OCI-LY7 (cell line): ENCODE measurements around the gene IKZF1. TPM values are rescaled to one million over a fixed set of nuclear protein-coding genes. Genes with fewer than 3 reads are reported as not detected.

ENCODE experiments used
- BruUV-seq: library from RNA; stranded (reverse); fragments of 400-500 nt; replicated peaks from 2 replicates; lab custom pipeline; 2021; lab: Mats Ljungman, UMichigan
- CTCF ChIA-PET: fragments of 300-600 bp; sonication (Branson Sonifier 250); formaldehyde crosslinking; loops from one replicate; lab custom pipeline; 2022; ENCODE audit warnings: antibody characterized with exemption; ENCODE audit not compliant: unreplicated experiment; lab: Charles Lee
- POLR2A ChIA-PET: fragments of 300-600 bp; sonication (Branson Sonifier 250); formaldehyde crosslinking; loops from one replicate; lab custom pipeline; 2022; ENCODE audit warnings: antibody characterized with exemption; lab: Charles Lee
- DNase-seq: peaks from one replicate; pipeline ENCODE4 v3.0.0-alpha.2; 2015; ENCODE audit warnings: low spot score
- H2AFZ ChIP-seq: fragments of 200-600 bp; sonication (generic), shearing (Covaris generic); 2 replicates; pipeline ENCODE4 v1.6.1; 2014; ENCODE audit warnings: mild to moderate bottlenecking, antibody characterized with exemption, low read length, moderate library complexity
- H3K27ac ChIP-seq: fragments of 200-600 bp; sonication (generic); 2 replicates; pipeline ENCODE4 v1.5.1; 2014; ENCODE audit warnings: mixed run types, low read depth, mild to moderate bottlenecking, moderate library complexity, low read length, inconsistent platforms; ENCODE audit not compliant: poor library complexity, severe bottlenecking
- H3K36me3 ChIP-seq: fragments of 200-600 bp; sonication (generic); 2 replicates; pipeline ENCODE4 v1.6.1; 2014; ENCODE audit warnings: mild to moderate bottlenecking, antibody characterized with exemption, low read length, moderate library complexity, mixed read lengths; ENCODE audit not compliant: insufficient read depth
- H3K4me1 ChIP-seq: fragments of 200-600 bp; sonication (generic); 2 replicates; pipeline ENCODE4 v1.5.1; 2014; ENCODE audit warnings: mild to moderate bottlenecking, low read length; ENCODE audit not compliant: insufficient read depth, poor library complexity, severe bottlenecking
- H3K4me2 ChIP-seq: fragments of 200-600 bp; sonication (generic); 2 replicates; pipeline ENCODE4 v1.6.1; 2014; ENCODE audit warnings: mild to moderate bottlenecking, low read length
- H3K4me3 ChIP-seq: fragments of 200-600 bp; sonication (generic); 2 replicates; pipeline ENCODE4 v1.5.1; 2014; ENCODE audit warnings: mild to moderate bottlenecking, low read depth, low read length; ENCODE audit not compliant: poor library complexity, severe bottlenecking
- H3K79me2 ChIP-seq: fragments of 200-600 bp; sonication (generic); 2 replicates; pipeline ENCODE4 v1.6.1; 2016; ENCODE audit warnings: low read depth, mild to moderate bottlenecking, low read length, moderate library complexity, mixed read lengths; ENCODE audit not compliant: insufficient read depth
- H3K9me2 ChIP-seq: fragments of 200-600 bp; sonication (generic); 2 replicates; pipeline ENCODE4 v1.6.1; 2016; ENCODE audit warnings: mild to moderate bottlenecking, low read length, mixed read lengths; ENCODE audit not compliant: insufficient read depth
- H3K9me3 ChIP-seq: fragments of 200-600 bp; sonication (generic); 2 replicates; pipeline ENCODE4 v1.6.1; 2014; ENCODE audit warnings: mild to moderate bottlenecking, mixed run types, low read length, mixed read lengths
- H4K20me1 ChIP-seq: fragments of 200-600 bp; sonication (generic); 2 replicates; pipeline ENCODE4 v1.6.1; 2014; ENCODE audit warnings: mild to moderate bottlenecking, antibody characterized with exemption, low read length, moderate library complexity, mixed read lengths; ENCODE audit not compliant: insufficient read depth
- EZH2phosphoT487 ChIP-seq: fragments of 200-600 bp; sonication (generic); IDR thresholded peaks from 2 replicates; pipeline ENCODE4 v1.6.1; 2018; ENCODE audit warnings: low read depth, borderline replicate concordance, mild to moderate bottlenecking, mixed run types, antibody characterized with exemption, low read length, moderate library complexity, mixed read lengths
- intact Hi-C: fragments of 100-400 bp; cut with micrococcal nuclease; formaldehyde crosslinking; loops from one replicate; pipeline ENCODE4 v1.10.0; 2022; ENCODE audit not compliant: unreplicated experiment
- total RNA-seq, 2 experiments: library from RNA; depleted of rRNA in 1 of 2; stranded (reverse); fragments of >200 nt in 1 of 2; shearing (Covaris generic) in 1 of 2; gene quantifications; 2 replicates each; pipeline ENCODE4 v1.2.3, GENCODE V29; 2014 to 2022
- TF ChIP-seq, protein P1 (sequence below): fragments of 200-600 bp; sonication (generic); conservative IDR thresholded peaks from 2 replicates; pipeline ENCODE4 v1.5.1; 2014; ENCODE audit warnings: mild to moderate bottlenecking, antibody characterized with exemption, low read length, moderate library complexity, mixed read lengths

IKZF1 gene
- total RNA-seq, 2 experiments from 2014 or later: 108 to 161 TPM

GRCh38 chr7:50268223-50268622 lies 36.3 kb upstream of the IKZF1 start:
- H3K4me2 ChIP-seq: peak overlapping the region; percentile 64
- peak overlapping the region; percentile 85 for H3K27ac ChIP-seq
- ChIA-PET POLR2A (interaction anchor here (1.0 to 6.8 kb wide), 16 partner anchors 8 to 124 kb away, joined by 3 to 57 read pairs (median 5); partner anchors contain the start of gene IKZF1), CTCF (interaction anchor here (1.1 to 1.6 kb wide), 2 partner anchors 14 to 150 kb away, joined by 3 to 5 read pairs; no protein-coding TSS in a partner anchor)
- no peak for TF ChIP-seq EZH2phosphoT487
- TF ChIP-seq, protein P1, sequence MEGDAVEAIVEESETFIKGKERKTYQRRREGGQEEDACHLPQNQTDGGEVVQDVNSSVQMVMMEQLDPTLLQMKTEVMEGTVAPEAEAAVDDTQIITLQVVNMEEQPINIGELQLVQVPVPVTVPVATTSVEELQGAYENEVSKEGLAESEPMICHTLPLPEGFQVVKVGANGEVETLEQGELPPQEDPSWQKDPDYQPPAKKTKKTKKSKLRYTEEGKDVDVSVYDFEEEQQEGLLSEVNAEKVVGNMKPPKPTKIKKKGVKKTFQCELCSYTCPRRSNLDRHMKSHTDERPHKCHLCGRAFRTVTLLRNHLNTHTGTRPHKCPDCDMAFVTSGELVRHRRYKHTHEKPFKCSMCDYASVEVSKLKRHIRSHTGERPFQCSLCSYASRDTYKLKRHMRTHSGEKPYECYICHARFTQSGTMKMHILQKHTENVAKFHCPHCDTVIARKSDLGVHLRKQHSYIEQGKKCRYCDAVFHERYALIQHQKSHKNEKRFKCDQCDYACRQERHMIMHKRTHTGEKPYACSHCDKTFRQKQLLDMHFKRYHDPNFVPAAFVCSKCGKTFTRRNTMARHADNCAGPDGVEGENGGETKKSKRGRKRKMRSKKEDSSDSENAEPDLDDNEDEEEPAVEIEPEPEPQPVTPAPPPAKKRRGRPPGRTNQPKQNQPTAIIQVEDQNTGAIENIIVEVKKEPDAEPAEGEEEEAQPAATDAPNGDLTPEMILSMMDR: peak; percentile 70
- BruUV-seq: no TSS peak
- peaks cover 100% of the 10 kb centered on the region for H3K4me1 ChIP-seq
- H3K79me2 ChIP-seq: no peaks in the 10 kb centered on the region
- intact Hi-C loops: loop anchor here (1.0 to 2.0 kb wide), 3 partner anchors 41 to 117 kb away; no protein-coding TSS in a partner anchor
- peaks cover 8% of the 10 kb centered on the region; the same call in 1 of the 2 replicates for H3K9me3 ChIP-seq
- H2AFZ ChIP-seq: peak overlapping the region; percentile 85; the same call in 1 of the 2 replicates
- H3K36me3 ChIP-seq: peaks cover 6% of the 10 kb centered on the region; the same call in 1 of the 2 replicates
- no peaks in the 10 kb centered on the region for H3K9me2 ChIP-seq
- no peaks in the 10 kb centered on the region for H4K20me1 ChIP-seq
- DNase-seq: peak; percentile 56
- peak overlapping the region; percentile 22 for H3K4me3 ChIP-seq

GRCh38 chr7:50268990-50269389 lies 35.5 kb upstream of the IKZF1 start:
- Histone ChIP-seq H3K9me3 (peaks cover 8% of the 10 kb centered on the region; the same call in 1 of the 2 replicates), H3K9me2 (no peaks in the 10 kb centered on the region), H3K4me1 (peaks cover 100% of the 10 kb centered on the region), H3K79me2 (no peaks in the 10 kb centered on the region), H4K20me1 (no peaks in the 10 kb centered on the region), H3K4me3 (peak overlapping the region; percentile 22), H3K4me2 (peak overlapping the region; percentile 64), H3K27ac (peak overlapping the region; percentile 85), H3K36me3 (peaks cover 6% of the 10 kb centered on the region; the same call in 1 of the 2 replicates), H2AFZ (peak overlapping the region; percentile 85; the same call in 1 of the 2 replicates)
- BruUV-seq: no TSS peak
- CTCF ChIA-PET: interaction anchor here (0.7 to 1.1 kb wide), 3 partner anchors 13 to 39 kb away, joined by 3 read pairs; no protein-coding TSS in a partner anchor
- peak; percentile 77 for DNase-seq
- intact Hi-C loops: loop anchor here (1.0 to 2.0 kb wide), 3 partner anchors 40 to 118 kb away; no protein-coding TSS in a partner anchor
- TF ChIP-seq, protein P1: no peak
- POLR2A ChIA-PET: interaction anchor here (0.9 to 6.8 kb wide), 11 partner anchors 8 to 119 kb away, joined by 3 to 57 read pairs (median 4); partner anchors contain the start of gene IKZF1
